HepG2 (cell line): ENCODE data around the gene SSTR5. TPM values are rescaled to one million over a fixed set of nuclear protein-coding genes. Genes with fewer than 3 reads are reported as not detected.

ENCODE experiments used
- AGO1 ChIP-seq: fragments of 200-400 bp; formaldehyde crosslinking; IDR thresholded peaks from 2 replicates; pipeline ENCODE4 v1.6.1; 2017; ENCODE audit warnings: mild to moderate bottlenecking, low read depth, low read length, moderate library complexity; ENCODE audit not compliant: poor library complexity, severe bottlenecking
- AKAP8 ChIP-seq: sonication (generic); formaldehyde crosslinking; IDR thresholded peaks from 2 replicates; pipeline ENCODE4 v1.5.1; 2020; ENCODE audit warnings: mild to moderate bottlenecking, missing genetic modification reagents
- ARID2 ChIP-seq: sonication (generic); formaldehyde crosslinking; IDR thresholded peaks from 2 replicates; pipeline ENCODE4 v1.8.1; 2022; ENCODE audit warnings: mild to moderate bottlenecking, missing genetic modification reagents, borderline replicate concordance
- DNMT3B ChIP-seq: conservative IDR thresholded peaks from 2 replicates; pipeline ENCODE4 v1.6.1; 2016; ENCODE audit warnings: missing biosample characterization, control low read depth
- KDM1A ChIP-seq: IDR thresholded peaks from 2 replicates; pipeline ENCODE4 v1.6.1; 2016; ENCODE audit warnings: missing compliant biosample characterization
- KDM2A ChIP-seq: sonication (generic); formaldehyde crosslinking; IDR thresholded peaks from 2 replicates; pipeline ENCODE4 v1.4.0; 2020; ENCODE audit warnings: low read depth, missing genetic modification reagents, borderline replicate concordance
- LCORL ChIP-seq, 2 experiments: fragments of 450-650 bp in 1 of 2; sonication (generic) in 1 of 2; formaldehyde crosslinking in 1 of 2; IDR thresholded peaks; 2 replicates each; pipeline versions ENCODE4 v1.5.0 to v1.6.1; 2017 to 2020; ENCODE audit warnings: antibody characterized with exemption in 1 of 2, missing genetic modification reagents in 1 of 2
- MED13 ChIP-seq: sonication (generic); formaldehyde crosslinking; IDR thresholded peaks from 2 replicates; pipeline ENCODE4 v1.5.0; 2020; ENCODE audit warnings: missing genetic modification reagents
- RXRB ChIP-seq: IDR thresholded peaks from 2 replicates; pipeline ENCODE4 v1.6.1; 2016; ENCODE audit warnings: borderline replicate concordance, missing genetic modification reagents, missing compliant biosample characterization
- SALL1 ChIP-seq: sonication (generic); formaldehyde crosslinking; IDR thresholded peaks from 2 replicates; pipeline ENCODE4 v1.8.0; 2022; ENCODE audit warnings: mild to moderate bottlenecking, missing genetic modification reagents
- SMAD3 ChIP-seq: sonication (generic); formaldehyde crosslinking; IDR thresholded peaks from 2 replicates; pipeline ENCODE4 v1.4.0; 2020; ENCODE audit warnings: missing genetic modification reagents
- ZNF180 ChIP-seq: sonication (generic); formaldehyde crosslinking; IDR thresholded peaks from 2 replicates; pipeline ENCODE4 v1.4.0; 2020; ENCODE audit warnings: low read depth, missing genetic modification reagents, borderline replicate concordance
- ZNF34 ChIP-seq: sonication (generic); formaldehyde crosslinking; IDR thresholded peaks from 2 replicates; pipeline ENCODE4 v1.4.0; 2020; ENCODE audit warnings: mild to moderate bottlenecking, missing genetic modification reagents, borderline replicate concordance
- ZNF501 ChIP-seq: sonication (generic); formaldehyde crosslinking; IDR thresholded peaks from 2 replicates; pipeline ENCODE4 v1.5.1; 2020; ENCODE audit warnings: mild to moderate bottlenecking, moderate library complexity, missing genetic modification reagents
- ZNF660 ChIP-seq: sonication (generic); formaldehyde crosslinking; IDR thresholded peaks from 2 replicates; pipeline ENCODE4 v1.5.1; 2020; ENCODE audit warnings: mild to moderate bottlenecking, low read depth, missing genetic modification reagents, borderline replicate concordance
- polyA plus RNA-seq, 8 experiments: library from polyadenylated mRNA; depleted of rRNA in 3 of 8; stranded (reverse) in 7 of 8; unstranded in 1 of 8; fragments of >200 nt; fragmentation: Illumina TruSeq in 4 of 8; extraction: Trizol in 4 of 8; gene quantifications; 2 replicates each; pipeline versions ENCODE4 v1.2.1 to v1.2.3, GENCODE V29; 2011 to 2016; ENCODE audit warnings: low read depth in 4 of 8, missing spikeins in 1 of 8, mixed read lengths in 1 of 8; ENCODE audit not compliant: insufficient read depth in 1 of 8
- total RNA-seq, 5 experiments: library from RNA; depleted of rRNA; stranded (reverse); fragments of >200 nt; fragmentation: Illumina TruSeq; extraction: Trizol; gene quantifications; 2 replicates each; pipeline ENCODE4 v1.2.3, GENCODE V29; 2016; ENCODE audit warnings: low read depth in 1 of 5
- TF ChIP-seq, protein P1 (sequence below): IDR thresholded peaks from 2 replicates; pipeline ENCODE4 v1.6.1; 2018; ENCODE audit warnings: missing genetic modification reagents
- TF ChIP-seq, protein P2 (sequence below): sonication (generic); formaldehyde crosslinking; IDR thresholded peaks from 2 replicates; pipeline ENCODE4 v1.8.1; 2023; ENCODE audit warnings: mild to moderate bottlenecking, moderate library complexity, missing genetic modification reagents
- TF ChIP-seq, protein P3 (sequence below): sonication (generic); formaldehyde crosslinking; IDR thresholded peaks from 2 replicates; pipeline ENCODE4 v1.5.1; 2020; ENCODE audit warnings: mild to moderate bottlenecking, missing genetic modification reagents, moderate library complexity
- TF ChIP-seq, protein P4 (sequence below): sonication (generic); formaldehyde crosslinking; IDR thresholded peaks from 2 replicates; pipeline ENCODE4 v1.5.0; 2020; ENCODE audit warnings: missing genetic modification reagents
- TF ChIP-seq, protein P5 (sequence below): sonication (generic); formaldehyde crosslinking; IDR thresholded peaks from 2 replicates; pipeline ENCODE4 v1.5.0; 2020; ENCODE audit warnings: missing genetic modification reagents

Gene SSTR5
- total and polyA plus RNA-seq, 2 of the 13 experiments (the other 11 are each of a cell fraction or from before 2014, with no cell fraction given), result 0.20 to 0.49 TPM

DNA sequence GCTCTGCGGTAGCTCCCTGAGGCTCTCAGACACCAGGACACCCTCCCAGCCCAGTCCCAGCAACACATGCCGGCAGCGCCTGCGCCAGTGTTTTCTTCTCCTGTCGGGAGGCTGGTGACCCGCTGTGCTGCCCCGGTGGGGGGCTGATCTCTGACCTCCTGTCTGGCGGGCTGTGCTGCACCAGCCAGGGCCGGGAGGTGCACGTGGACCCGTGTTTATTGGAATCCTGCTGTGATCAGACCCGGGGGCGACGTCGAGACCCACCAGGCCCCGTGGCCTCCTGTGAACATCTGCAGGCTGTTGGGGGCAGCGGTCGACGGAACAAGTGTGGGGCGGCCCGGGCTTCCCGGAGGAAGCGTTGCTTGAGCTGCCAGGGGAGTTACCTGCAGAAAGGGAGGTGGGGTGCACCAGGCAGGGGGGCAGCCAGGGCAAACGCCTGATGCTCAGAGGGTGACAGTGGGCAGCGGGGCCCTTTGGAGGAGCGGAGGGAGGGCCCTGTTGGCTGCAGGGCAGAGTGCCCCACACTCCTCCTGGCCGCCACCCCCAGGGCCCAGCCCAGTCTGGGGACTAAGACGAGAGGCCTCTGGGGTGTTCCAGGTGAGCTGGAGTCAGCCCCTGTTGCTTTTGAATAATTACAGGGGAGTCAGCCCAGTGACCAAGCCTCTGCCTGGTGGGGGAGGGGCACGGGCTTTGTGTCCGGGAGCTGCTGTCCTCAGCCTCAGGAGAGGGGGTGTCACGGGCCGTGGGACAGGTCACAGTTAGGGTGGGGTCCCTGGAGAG, 2.3 kb upstream of the SSTR5 start (continued):
- TF ChIP-seq, protein P1, sequence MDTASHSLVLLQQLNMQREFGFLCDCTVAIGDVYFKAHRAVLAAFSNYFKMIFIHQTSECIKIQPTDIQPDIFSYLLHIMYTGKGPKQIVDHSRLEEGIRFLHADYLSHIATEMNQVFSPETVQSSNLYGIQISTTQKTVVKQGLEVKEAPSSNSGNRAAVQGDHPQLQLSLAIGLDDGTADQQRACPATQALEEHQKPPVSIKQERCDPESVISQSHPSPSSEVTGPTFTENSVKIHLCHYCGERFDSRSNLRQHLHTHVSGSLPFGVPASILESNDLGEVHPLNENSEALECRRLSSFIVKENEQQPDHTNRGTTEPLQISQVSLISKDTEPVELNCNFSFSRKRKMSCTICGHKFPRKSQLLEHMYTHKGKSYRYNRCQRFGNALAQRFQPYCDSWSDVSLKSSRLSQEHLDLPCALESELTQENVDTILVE (CRISPR knock-in tag), result no peak
- no peak for TF ChIP-seq LCORL (IDR thresholded peaks at IDR 0.05)
- no peak for TF ChIP-seq LCORL (CRISPR knock-in tag; IDR thresholded peaks at IDR 0.05)
- TF ChIP-seq, protein P2, sequence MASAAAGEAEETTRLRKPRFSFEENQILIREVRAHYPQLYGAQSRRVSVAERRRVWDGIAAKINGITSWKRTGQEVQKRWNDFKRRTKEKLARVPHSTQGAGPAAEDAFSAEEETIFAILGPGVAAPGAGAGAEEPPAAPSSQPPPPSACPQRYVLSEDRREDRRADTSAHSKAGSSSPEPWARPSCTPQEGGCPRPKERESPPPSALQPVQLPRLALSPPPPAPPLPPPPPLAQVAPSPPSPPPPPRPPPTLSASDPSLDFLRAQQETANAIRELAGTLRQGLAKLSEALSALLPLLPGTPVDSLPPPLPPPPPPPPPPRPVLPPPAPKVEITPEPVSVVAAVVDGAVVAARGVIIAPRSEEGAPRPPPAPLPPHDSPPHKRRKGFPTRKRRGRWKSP (CRISPR knock-in tag), result no peak
- TF ChIP-seq, protein P3, sequence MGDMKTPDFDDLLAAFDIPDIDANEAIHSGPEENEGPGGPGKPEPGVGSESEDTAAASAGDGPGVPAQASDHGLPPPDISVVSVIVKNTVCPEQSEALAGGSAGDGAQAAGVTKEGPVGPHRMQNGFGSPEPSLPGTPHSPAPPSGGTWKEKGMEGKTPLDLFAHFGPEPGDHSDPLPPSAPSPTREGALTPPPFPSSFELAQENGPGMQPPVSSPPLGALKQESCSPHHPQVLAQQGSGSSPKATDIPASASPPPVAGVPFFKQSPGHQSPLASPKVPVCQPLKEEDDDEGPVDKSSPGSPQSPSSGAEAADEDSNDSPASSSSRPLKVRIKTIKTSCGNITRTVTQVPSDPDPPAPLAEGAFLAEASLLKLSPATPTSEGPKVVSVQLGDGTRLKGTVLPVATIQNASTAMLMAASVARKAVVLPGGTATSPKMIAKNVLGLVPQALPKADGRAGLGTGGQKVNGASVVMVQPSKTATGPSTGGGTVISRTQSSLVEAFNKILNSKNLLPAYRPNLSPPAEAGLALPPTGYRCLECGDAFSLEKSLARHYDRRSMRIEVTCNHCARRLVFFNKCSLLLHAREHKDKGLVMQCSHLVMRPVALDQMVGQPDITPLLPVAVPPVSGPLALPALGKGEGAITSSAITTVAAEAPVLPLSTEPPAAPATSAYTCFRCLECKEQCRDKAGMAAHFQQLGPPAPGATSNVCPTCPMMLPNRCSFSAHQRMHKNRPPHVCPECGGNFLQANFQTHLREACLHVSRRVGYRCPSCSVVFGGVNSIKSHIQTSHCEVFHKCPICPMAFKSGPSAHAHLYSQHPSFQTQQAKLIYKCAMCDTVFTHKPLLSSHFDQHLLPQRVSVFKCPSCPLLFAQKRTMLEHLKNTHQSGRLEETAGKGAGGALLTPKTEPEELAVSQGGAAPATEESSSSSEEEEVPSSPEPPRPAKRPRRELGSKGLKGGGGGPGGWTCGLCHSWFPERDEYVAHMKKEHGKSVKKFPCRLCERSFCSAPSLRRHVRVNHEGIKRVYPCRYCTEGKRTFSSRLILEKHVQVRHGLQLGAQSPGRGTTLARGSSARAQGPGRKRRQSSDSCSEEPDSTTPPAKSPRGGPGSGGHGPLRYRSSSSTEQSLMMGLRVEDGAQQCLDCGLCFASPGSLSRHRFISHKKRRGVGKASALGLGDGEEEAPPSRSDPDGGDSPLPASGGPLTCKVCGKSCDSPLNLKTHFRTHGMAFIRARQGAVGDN, result peak; percentile 48; the same call in 1 of the 2 replicates
- TF ChIP-seq AKAP8, result peak; percentile 75; the same call in 1 of the 2 replicates
- TF ChIP-seq MED13 (CRISPR knock-in tag), result no peak
- no peak; the same call in 1 of the 2 replicates for TF ChIP-seq SALL1 (CRISPR knock-in tag)
- TF ChIP-seq ZNF660 (CRISPR knock-in tag), result no peak
- TF ChIP-seq KDM2A (CRISPR knock-in tag), result peak; percentile 49; the same call in 1 of the 2 replicates
- TF ChIP-seq AGO1, result peak; percentile 60
- TF ChIP-seq ZNF180, result no peak
- TF ChIP-seq KDM1A (CRISPR knock-in tag), result no peak
- TF ChIP-seq DNMT3B (CRISPR knock-in tag), result no peak
- no peak for TF ChIP-seq ZNF501 (CRISPR knock-in tag)
- TF ChIP-seq, protein P4, sequence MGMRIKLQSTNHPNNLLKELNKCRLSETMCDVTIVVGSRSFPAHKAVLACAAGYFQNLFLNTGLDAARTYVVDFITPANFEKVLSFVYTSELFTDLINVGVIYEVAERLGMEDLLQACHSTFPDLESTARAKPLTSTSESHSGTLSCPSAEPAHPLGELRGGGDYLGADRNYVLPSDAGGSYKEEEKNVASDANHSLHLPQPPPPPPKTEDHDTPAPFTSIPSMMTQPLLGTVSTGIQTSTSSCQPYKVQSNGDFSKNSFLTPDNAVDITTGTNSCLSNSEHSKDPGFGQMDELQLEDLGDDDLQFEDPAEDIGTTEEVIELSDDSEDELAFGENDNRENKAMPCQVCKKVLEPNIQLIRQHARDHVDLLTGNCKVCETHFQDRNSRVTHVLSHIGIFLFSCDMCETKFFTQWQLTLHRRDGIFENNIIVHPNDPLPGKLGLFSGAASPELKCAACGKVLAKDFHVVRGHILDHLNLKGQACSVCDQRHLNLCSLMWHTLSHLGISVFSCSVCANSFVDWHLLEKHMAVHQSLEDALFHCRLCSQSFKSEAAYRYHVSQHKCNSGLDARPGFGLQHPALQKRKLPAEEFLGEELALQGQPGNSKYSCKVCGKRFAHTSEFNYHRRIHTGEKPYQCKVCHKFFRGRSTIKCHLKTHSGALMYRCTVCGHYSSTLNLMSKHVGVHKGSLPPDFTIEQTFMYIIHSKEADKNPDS, result no peak
- TF ChIP-seq, protein P5, sequence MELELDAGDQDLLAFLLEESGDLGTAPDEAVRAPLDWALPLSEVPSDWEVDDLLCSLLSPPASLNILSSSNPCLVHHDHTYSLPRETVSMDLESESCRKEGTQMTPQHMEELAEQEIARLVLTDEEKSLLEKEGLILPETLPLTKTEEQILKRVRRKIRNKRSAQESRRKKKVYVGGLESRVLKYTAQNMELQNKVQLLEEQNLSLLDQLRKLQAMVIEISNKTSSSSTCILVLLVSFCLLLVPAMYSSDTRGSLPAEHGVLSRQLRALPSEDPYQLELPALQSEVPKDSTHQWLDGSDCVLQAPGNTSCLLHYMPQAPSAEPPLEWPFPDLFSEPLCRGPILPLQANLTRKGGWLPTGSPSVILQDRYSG (CRISPR knock-in tag), result no peak
- TF ChIP-seq ZNF34 (CRISPR knock-in tag), result no peak
- no peak for TF ChIP-seq SMAD3
- no peak for TF ChIP-seq ARID2 (CRISPR knock-in tag)
- TF ChIP-seq RXRB (CRISPR knock-in tag), result no peak
